GM12892 (cell line): ENCODE measurements around the gene SPNS3.

Source experiments
- POLR2A ChIP-seq: IDR thresholded peaks from 2 replicates; pipeline ENCODE4 v1.6.1; 2011; ENCODE audit warnings: low read depth, low read length, control low read depth
- POLR2AphosphoS5 ChIP-seq: IDR thresholded peaks from 2 replicates; pipeline ENCODE4 v1.6.1; 2011; ENCODE audit warnings: low read depth, low read length, control low read depth
- TAF1 ChIP-seq: IDR thresholded peaks from 2 replicates; pipeline ENCODE4 v1.6.1; 2011; ENCODE audit warnings: low read depth, mild to moderate bottlenecking, control low read depth, low read length, borderline replicate concordance

DNA sequence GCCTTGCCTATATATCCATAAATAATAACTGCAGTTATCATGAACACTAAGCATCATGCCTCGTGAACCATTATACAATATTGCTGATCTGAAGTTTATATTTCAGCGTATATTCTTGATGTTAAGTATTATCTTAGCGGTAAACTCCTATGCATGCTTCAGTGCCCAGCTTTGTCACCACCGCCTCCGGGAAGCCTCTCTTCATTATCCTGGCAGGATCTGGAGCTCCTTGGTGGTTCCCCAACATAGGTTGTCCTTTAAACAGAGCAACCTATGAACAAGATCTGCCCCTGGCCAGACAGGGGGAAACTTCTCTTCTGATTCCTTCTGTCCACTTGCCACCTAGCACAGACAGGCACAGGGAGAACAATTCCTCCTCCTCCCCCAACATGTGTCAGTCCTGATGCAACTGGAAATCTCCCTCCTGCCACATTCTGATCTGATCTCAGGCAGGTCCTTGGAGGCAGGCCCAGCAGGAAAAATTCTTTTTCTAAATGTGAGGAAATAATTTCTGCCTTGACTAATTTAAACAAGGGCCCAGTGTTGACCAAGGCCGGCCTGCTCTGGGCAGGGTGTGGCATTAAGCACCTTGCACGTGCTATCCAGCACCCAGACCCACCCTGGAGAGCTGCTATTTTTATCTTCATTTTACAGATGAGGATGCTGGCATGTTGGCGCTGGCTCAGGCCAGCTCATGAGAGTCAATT is 87.3 kb downstream of the SPNS3 start:
- TF ChIP-seq POLR2AphosphoS5 (no peak), POLR2A (no peak), TAF1 (no peak)
